GM21390 (cell line): ENCODE data around the gene SLC22A12.

Experiments used
- ATAC-seq: cut with Tn5 transposase; IDR thresholded peaks from one replicate; pipeline ENCODE4 v1.9.1; 2021; ENCODE audit not compliant: unreplicated experiment

SLC22A12 gene

GRCh38 chr11:64621283-64622019 lies 30.4 kb downstream of the SLC22A12 start:
- no peak for ATAC-seq

GRCh38 chr11:64622681-64623080 lies 31.7 kb downstream of the SLC22A12 start:
- ATAC-seq: no peak

- ATAC-seq: no peak
Observed at GRCh38 chr11:64624883-64625481, 34.0 kb downstream of the SLC22A12 start.

- ATAC-seq: no peak
Observed at GRCh38 chr11:64626637-64627036, 35.6 kb downstream of the SLC22A12 start.

- ATAC-seq: no peak
Observed at GRCh38 chr11:64627371-64627770, 36.4 kb downstream of the SLC22A12 start.

GRCh38 chr11:64628596-64628995 lies 37.6 kb downstream of the SLC22A12 start:
- ATAC-seq: no peak

- ATAC-seq: no peak
Observed at GRCh38 chr11:64629103-64629502, 38.1 kb downstream of the SLC22A12 start.

- no peak for ATAC-seq
Observed at GRCh38 chr11:64629796-64630562, 39.0 kb downstream of the SLC22A12 start.

GRCh38 chr11:64631675-64632074 lies 40.7 kb downstream of the SLC22A12 start:
- ATAC-seq: no peak

GRCh38 chr11:64632237-64632636 lies 41.2 kb downstream of the SLC22A12 start:
- ATAC-seq: no peak

GRCh38 chr11:64632654-64633053 lies 41.6 kb downstream of the SLC22A12 start:
- no peak for ATAC-seq

GRCh38 chr11:64633555-64634159 lies 42.6 kb downstream of the SLC22A12 start:
- no peak for ATAC-seq

- ATAC-seq: no peak
Observed at GRCh38 chr11:64637334-64638017, 46.5 kb downstream of the SLC22A12 start.

GRCh38 chr11:64638018-64638665 lies 47.1 kb downstream of the SLC22A12 start:
- ATAC-seq: no peak

GRCh38 chr11:64638829-64639228 lies 47.8 kb downstream of the SLC22A12 start:
- ATAC-seq: no peak

GRCh38 chr11:64639885-64640284 lies 48.9 kb downstream of the SLC22A12 start:
- ATAC-seq: no peak

GRCh38 chr11:64641596-64642417 lies 50.8 kb downstream of the SLC22A12 start:
- ATAC-seq: no peak

GRCh38 chr11:64642418-64642735 lies 51.4 kb downstream of the SLC22A12 start:
- ATAC-seq: no peak

GRCh38 chr11:64642871-64643255 lies 51.8 kb downstream of the SLC22A12 start:
- ATAC-seq: no peak
